ENCODE data around the gene TESK1.
"Not testable (repeated sequence)": the region's sequence is repeated elsewhere in the genome, so short reads cannot be mapped to it uniquely, and the experiment has no call there.

TESK1 gene

DNA sequence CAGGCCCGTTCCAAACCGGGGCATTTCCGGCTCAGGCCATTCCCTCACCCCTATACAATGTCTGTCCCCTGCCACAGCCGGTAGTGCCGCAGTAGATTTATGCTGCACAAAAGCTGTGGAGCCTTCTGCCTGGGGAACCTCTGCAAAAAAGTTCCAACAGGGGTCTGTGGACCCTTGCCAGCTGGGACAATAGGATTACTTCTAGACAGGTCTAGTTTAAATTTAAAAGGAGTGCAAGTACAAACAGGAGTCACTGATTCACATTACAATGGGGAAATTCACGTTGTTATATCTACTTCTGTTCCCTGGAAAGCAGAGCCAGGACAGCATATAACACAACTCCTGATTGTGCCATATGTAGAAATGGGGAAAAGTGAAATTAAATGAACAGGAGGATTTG lies 21.5 kb upstream of the TESK1 start:
- DNase-seq: not testable (repeated sequence)

- DNase-seq: not testable (repeated sequence)
These were observed 20.4 kb upstream of the TESK1 start for GRCh38 chr9:35584681-35585080.

DNA sequence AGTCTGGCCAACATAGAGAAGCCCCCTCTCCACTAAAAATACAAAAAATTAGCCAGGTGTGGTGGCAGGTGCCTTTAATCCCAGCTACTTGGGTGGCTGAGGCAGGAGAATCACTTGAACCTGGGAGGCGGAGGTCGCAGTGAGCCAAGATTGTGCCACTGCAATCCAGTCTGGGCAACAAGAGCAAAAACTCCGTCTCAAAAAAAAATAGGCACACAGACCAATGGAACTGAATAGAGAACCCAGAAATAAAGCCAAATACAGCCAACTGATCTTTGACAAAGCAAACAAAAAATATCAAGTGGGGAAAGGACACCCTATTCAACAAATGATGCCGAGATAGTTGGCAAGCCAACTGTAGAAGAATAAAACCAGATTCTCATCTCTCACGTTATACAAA lies 16.6 kb upstream of the TESK1 start:
- DNase-seq: not testable (repeated sequence)

GRCh38 chr9:35593581-35593980 lies 11.5 kb upstream of the TESK1 start:
- DNase-seq: no peak

DNA sequence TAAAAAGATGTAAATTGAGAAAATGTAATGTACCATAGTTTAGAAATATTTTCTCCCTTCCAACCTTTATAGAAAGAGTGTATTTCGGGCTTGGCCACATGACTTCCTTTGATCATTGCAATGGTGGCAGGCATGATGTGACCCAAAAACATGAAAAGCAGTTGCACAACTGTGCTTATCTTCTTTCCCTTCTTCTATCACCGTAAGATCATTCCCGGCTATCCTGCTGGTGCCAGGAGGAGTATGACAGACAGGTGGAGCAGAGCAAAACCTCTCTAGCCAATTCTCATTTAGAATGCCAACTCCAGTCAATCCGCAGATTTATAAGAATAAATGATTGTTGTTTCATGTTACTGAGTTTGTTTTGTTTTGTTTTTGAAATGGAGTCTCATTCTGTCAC lies 10.6 kb upstream of the TESK1 start:
- no peak for DNase-seq

- DNase-seq: not testable (repeated sequence)
These were observed 8.2 kb upstream of the TESK1 start for GRCh38 chr9:35596907-35597306.

- DNase-seq: no peak
These were observed 6.0 kb upstream of the TESK1 start for GRCh38 chr9:35598866-35599590.

GRCh38 chr9:35599763-35600604 lies 5.1 kb upstream of the TESK1 start:
- no peak for DNase-seq

DNA sequence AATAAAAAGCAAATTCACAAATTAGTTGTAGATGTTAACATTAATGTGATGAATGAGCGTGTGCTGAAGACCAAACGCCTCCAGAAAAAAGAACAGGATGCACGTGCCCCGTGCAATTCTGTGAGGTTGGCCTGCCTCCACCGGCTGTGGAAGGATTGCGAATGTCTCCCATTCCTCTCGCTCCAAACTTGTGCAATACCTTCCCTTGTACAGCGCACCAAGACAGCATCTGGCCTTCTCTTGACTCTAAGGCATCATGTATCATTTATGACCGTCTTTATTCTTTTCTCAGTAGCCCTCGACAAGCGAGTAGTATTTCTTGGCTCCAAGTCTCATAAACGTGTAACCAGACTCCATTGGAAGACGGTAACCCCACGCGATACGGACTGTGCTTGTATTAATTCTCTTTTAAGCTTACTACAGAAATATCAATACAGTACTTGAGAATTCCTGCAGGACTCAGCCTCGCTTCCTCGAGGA lies 1.5 kb upstream of the TESK1 start:
- peak; percentile 27 for DNase-seq

- peak; percentile 99 for DNase-seq
These were observed 980 bp upstream of the TESK1 start for GRCh38 chr9:35603986-35604577.

- peak; percentile 29 for DNase-seq
These were observed 482 bp downstream of the TESK1 start for GRCh38 chr9:35605351-35606137.

DNA sequence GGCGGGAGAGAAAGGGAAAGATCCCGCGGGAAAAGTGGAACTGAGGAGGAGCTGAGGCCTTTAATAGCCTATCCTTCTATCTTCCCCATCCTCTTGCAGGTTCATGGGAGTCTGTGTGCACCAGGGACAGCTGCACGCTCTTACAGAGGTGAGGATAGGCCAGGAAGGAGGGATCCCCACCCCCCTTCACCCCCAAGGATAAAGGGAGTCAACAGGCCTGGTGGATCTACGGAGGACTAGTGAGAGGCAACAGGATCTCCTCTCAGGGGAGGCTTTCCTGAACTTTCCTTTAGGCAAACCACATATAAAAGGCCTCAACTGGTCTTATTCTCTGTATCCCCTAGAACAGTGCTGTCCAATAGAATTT lies 1.1 kb downstream of the TESK1 start:
- DNase-seq: no peak

DNA sequence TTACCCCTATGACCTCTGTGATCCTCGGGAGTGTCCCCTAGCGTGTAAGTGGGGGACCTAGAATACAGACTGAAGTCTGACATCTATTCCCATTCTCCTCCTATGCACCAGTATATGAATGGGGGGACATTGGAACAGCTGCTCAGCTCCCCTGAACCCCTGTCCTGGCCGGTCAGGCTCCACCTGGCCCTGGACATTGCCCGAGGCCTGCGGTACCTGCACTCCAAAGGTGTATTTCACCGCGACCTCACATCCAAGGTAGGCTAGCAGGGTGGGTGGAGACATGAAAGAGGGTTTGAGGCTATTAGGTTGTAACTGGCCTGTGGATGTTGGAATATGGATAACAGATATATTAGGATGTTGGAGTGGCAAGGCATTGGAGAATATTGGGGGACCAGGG lies 1.7 kb downstream of the TESK1 start:
- no peak for DNase-seq

GRCh38 chr9:35608221-35608620 lies 3.2 kb downstream of the TESK1 start:
- DNase-seq: no peak

- no peak for DNase-seq
These were observed 4.1 kb downstream of the TESK1 start for GRCh38 chr9:35609001-35609819.

- DNase-seq: no peak
These were observed 4.7 kb downstream of the TESK1 start for GRCh38 chr9:35609820-35610163.

GRCh38 chr9:35611230-35611797 lies 6.3 kb downstream of the TESK1 start:
- DNase-seq: peak; percentile 60

DNA sequence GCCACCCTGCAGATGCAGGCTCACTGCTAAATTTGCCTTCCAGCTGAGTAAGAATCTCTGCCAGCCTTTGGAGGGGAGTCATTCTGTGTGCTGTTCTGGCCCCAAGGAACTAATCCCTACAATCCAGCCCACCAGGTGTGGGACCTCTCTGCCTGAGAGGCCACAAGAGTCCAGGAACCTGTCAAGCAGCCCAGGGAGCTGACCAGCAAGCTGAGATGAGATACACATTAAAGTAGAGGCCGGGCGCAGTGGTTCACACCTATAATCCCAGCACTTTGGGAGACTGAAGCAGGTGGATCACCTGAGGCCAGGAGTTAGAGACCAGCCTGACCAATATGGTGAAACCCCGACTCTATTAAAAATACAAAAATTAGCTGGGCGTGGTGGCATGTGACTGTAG lies 7.0 kb downstream of the TESK1 start:
- DNase-seq: not testable (repeated sequence)

DNA sequence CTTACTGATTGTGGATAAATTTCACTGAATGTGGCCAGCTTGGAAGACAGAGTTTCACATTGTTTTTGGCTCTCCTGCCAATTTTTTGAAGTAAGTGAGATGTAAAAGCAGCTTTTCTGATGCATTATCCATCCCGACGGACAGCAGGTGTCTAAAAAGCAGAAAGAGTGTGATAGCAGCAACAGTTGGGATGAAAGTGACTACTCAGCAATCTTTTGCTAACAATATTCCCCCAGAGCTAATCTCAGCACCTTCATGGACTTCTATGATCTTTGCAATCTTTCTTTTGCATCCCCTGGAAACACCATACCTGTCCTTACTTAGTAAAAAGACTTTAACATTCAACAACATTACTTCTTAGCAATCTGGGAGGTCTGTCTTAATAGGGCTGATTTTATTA lies 7.8 kb downstream of the TESK1 start:
- DNase-seq: no peak

GRCh38 chr9:35615981-35616680 lies 11.1 kb downstream of the TESK1 start:
- DNase-seq: no peak

Data from stimulated activated CD4-positive, alpha-beta T cell treated with anti-CD3 and anti-CD28 coated beads, Interleukin-4, amount 100 ng/mL, for 1 hour (primary cell).